HG03432 (cell line): ENCODE measurements around the gene SLC10A7.
A peak's percentile ranks its signal among the peaks of the same experiment; 100 is the strongest.

ENCODE experiments used
- ATAC-seq: cut with Tn5 transposase; IDR thresholded peaks from one replicate; pipeline ENCODE4 v1.9.1; 2021; ENCODE audit warnings: mild to moderate bottlenecking, moderate library complexity; ENCODE audit not compliant: unreplicated experiment

SLC10A7 gene

GRCh38 chr4:146495269-146495668, 26.5 kb downstream of the SLC10A7 start:
- no peak for ATAC-seq

- no peak for ATAC-seq
These were observed 27.6 kb downstream of the SLC10A7 start for GRCh38 chr4:146494143-146494542.

- no peak for ATAC-seq
These were observed 31.6 kb downstream of the SLC10A7 start for GRCh38 chr4:146490106-146490505.

GRCh38 chr4:146488495-146489174, 33.1 kb downstream of the SLC10A7 start:
- no peak for ATAC-seq

GRCh38 chr4:146486565-146486964, 35.2 kb downstream of the SLC10A7 start:
- ATAC-seq: peak; percentile 93

- peak; percentile 58 for ATAC-seq
These were observed 35.8 kb downstream of the SLC10A7 start for GRCh38 chr4:146485968-146486367.

- ATAC-seq: no peak
These were observed 39.0 kb downstream of the SLC10A7 start for GRCh38 chr4:146482788-146483187.

- ATAC-seq: no peak
These were observed 40.5 kb downstream of the SLC10A7 start for GRCh38 chr4:146481246-146481645.

GRCh38 chr4:146478009-146478408, 43.7 kb downstream of the SLC10A7 start:
- no peak for ATAC-seq

- ATAC-seq: no peak
These were observed 44.7 kb downstream of the SLC10A7 start for GRCh38 chr4:146477054-146477453.

GRCh38 chr4:146472404-146472803, 49.3 kb downstream of the SLC10A7 start:
- no peak for ATAC-seq

GRCh38 chr4:146470604-146471003, 51.1 kb downstream of the SLC10A7 start:
- no peak for ATAC-seq

GRCh38 chr4:146469022-146469421, 52.7 kb downstream of the SLC10A7 start:
- ATAC-seq: no peak

- no peak for ATAC-seq
These were observed 56.1 kb downstream of the SLC10A7 start for GRCh38 chr4:146465628-146466027.

GRCh38 chr4:146462251-146462650, 59.5 kb downstream of the SLC10A7 start:
- ATAC-seq: no peak

GRCh38 chr4:146458594-146458993, 63.1 kb downstream of the SLC10A7 start:
- peak; percentile 93 for ATAC-seq

GRCh38 chr4:146456681-146457080, 65.1 kb downstream of the SLC10A7 start:
- no peak for ATAC-seq

GRCh38 chr4:146453181-146453807, 68.4 kb downstream of the SLC10A7 start:
- ATAC-seq: no peak

GRCh38 chr4:146450524-146450923, 71.2 kb downstream of the SLC10A7 start:
- ATAC-seq: peak; percentile 84

- ATAC-seq: no peak
These were observed 75.2 kb downstream of the SLC10A7 start for GRCh38 chr4:146446555-146446954.

GRCh38 chr4:146445198-146446150, 76.3 kb downstream of the SLC10A7 start:
- no peak for ATAC-seq

- ATAC-seq: no peak
These were observed 78.2 kb downstream of the SLC10A7 start for GRCh38 chr4:146443525-146443924.
